GM21529 (cell line): ENCODE measurements around the gene ZNF280B.
A peak's percentile ranks its signal among the peaks of the same experiment; 100 is the strongest.
"Not testable (repeated sequence)": the region's sequence is repeated elsewhere in the genome, so short reads cannot be mapped to it uniquely, and the experiment has no call there.

Experiments used
- ATAC-seq: cut with Tn5 transposase; IDR thresholded peaks from one replicate; pipeline ENCODE4 v1.9.1; 2021; ENCODE audit not compliant: unreplicated experiment

The ZNF280B gene

DNA sequence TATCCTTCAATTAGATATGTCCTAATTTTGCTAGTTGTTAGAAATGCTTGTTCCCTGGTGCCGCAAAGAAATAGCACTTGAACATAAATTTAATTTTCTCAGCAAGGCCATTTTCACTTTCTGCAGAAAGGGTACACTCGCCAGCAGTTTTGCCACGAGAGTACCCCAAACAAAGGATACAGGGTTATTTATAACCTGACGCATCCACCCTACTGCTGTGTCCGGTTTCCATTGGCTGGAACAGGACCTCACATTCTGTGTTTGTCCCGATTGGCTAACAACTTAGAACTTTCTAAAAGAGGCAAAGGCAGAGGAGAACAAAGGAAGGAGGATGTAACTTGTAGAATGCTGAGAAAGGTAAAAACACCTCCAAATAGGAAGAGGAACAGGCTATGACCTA is 1.4 kb upstream of the ZNF280B start:
- not testable (repeated sequence) for ATAC-seq

DNA sequence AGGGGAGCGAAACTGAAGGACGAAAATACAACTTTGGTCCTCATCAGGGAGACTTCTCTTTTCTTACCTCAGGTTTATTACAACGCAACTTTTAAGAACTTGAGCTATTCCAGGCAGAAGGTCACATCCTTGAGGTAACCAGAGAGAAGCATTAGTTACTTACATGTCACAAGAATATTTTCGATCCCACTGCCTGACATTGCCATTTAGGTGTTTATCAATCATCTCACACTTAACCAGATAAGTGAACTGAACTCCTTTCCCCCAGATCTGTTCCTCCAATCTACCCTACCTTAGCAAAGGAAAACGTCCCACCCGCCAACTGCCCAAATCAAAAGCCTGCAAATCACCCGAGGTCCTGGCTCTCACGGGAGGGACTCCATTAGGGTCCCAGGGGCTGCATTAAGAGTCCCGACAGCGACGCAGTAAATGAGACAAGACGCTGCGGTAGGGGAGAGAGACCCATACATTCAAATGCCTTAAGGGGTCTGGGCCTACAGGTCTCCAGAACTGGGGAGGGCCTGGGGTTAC is 734 bp downstream of the ZNF280B start:
- ATAC-seq: peak; percentile 17

DNA sequence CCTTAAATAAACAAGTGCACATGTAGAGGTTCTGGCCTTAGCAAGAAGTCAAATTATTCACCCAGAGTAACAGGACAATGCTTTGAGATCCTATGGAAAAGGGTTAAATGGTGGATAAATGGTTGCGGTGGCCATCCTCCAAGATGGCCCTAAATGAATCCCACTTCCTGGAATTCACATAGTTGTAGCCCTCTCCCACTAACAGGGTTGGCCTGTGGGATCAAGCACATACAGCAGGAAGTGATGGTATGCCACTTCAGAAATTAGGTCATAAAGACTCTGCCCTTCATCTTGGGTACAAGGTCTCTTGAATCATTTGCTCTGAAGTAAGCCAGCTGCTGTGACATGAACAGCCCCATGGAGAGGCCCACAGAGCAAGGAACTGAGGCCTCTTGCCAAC is 1.8 kb downstream of the ZNF280B start:
- ATAC-seq: no peak

DNA sequence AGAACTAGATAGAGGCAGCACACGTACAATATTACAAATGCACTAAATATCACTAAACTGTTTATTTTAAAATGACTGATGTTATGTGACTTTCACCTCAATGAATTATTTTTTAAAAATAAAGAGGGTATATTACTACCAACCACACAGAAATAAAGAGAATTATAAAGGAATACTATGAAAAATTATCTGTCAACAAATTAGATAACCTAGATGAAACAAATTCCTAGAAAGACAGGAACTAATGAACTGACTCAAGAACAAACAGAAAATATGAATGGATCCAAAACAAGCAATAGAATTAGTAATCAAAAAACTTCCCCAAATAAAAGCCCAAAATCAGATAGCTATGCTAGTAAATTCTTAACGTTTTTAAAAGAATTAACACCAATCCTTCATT is 10.3 kb downstream of the ZNF280B start:
- ATAC-seq: no peak

DNA sequence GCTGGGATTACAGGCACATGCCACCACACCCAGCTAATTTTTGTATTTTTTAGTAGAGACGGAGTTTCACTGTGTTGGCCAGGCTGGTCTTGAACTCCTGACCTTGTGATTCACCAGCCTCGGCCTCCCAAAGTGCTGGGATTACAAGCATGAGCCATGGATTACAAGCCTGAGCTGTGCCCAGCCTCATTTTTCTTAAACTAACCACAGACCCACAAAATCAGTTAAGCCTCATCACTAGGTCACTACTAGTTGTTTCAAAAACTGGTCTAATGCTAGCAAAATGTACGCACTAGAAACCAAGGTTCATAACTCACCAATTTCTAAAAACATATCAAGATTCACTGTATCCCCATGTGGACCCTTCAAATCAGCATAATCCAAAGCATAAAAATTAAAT is 17.0 kb downstream of the ZNF280B start:
- not testable (repeated sequence) for ATAC-seq

DNA sequence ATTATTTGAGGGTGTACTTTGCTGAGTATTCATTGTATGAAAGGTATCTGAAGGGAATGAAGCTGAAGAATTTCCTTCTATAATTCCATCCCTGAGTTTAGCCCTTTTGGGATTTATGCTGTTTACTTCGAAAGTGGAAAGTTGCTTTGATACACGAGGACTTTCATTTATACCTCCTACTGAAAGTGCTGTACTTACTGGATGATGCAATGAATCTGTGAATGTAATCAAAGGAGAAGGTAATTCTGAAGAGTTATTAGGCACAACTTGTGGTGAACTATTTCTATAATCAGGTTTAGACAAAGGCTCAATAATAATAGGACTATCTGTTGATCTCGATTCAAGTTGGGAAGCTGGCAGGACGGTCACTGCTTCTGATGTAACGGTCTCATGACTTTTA is 19.8 kb downstream of the ZNF280B start:
- no peak for ATAC-seq

DNA sequence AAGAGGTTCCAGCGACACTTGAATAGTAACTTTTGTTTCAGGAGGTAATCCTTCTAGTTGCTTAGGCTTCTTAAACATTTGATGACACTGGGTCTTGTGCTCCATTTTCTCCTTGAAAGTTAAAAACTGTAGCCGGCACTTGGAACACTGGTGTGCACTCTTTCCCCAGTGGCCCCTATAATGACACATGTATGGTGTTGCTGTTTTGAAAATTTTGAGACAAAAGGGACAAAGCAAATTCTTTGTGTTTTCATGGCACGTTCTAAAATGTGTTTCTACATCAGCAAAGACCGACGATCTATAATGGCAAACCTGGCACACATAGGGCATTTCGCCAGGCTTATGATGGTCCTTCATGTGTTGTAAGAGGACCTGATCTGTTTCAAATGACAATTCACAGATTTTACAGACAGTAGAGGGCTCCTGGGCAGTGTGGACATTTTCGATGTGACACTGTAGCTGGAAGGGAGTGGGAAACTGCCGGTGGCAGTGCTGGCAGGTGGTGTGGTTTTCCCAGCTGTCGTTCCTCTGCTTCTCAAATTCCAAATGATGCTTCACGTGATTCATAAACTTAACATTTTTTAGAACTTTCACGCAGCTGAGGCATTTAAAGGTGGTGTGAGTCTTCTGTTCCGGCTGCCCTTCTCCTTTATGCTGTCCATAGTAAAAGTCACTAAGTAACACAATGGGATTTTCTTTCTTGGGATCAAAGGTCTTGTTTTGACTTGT is 20.5 kb downstream of the ZNF280B start:
- no peak for ATAC-seq

DNA sequence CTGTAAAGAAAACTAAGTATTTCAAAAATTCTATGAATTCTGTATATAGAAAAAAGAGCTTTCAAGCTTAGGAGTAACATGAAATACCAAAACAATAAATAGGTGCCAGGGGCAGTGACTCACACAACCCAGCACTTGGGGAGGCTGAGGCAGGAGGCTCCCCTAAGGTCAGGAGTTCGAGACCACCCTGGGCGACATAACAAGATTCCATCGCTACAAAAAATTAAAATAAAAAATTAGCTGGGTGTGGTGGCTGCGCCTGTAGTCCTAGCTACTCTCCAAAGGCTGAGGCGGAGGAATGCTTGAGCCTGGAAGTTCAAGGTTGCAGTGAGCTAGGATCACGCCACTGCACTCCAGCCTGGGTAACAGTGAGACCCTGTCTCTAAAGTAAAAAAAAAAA is 21.5 kb downstream of the ZNF280B start:
- ATAC-seq: no peak

DNA sequence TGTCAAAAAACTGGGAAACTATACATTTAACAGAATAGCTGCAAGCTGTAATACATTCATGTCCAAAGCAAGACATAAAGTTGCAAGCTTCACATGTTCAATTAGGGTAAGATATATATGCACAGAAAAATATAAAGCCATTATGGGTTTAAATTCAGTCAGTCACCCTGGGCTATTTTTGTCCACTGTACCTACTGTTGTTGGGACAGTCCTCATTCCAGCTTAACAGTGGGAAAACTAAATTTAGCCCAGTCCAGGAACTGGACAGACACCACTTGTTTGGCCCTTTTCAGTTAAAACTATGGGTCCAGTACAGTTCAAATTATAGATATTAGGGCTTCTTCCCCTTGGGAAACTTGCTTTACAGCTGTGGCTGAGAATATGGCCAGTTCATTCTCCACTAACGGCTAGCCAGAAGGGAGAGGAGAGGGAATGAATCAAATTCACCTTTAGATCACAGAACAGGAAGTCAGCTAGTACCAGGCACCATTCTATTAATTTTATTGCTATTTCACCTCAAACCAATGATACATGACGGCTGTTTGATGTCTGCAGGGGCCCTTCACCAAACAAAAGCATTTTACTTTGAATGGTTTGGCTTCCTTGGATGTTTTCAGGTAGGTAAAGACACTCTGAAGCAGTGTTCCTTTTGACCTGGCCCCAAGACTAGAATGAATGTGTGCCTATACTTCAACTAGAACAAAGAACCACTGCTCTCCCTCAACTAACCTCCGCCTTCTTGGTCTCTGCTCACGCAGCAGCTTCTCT is 22.2 kb downstream of the ZNF280B start:
- ATAC-seq: no peak

DNA sequence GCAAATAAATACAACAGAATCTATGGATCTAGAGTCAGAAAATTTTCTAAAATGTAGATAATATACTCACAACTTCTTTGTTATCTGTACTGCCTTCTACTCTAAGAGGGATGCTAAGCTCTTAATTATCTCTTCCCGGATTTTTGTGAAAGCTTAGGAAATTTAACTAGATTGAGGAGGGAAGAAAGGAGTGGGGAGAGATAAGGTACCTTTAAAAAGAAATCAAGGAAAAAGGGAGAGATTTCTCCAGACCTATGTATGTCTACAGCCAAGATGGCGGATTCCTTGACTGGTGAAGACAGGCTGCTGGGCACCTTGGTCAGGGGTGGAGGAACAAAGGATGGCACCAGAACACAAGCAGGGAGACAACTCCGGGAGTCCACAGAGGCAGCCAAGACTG is 23.0 kb downstream of the ZNF280B start:
- ATAC-seq: no peak

DNA sequence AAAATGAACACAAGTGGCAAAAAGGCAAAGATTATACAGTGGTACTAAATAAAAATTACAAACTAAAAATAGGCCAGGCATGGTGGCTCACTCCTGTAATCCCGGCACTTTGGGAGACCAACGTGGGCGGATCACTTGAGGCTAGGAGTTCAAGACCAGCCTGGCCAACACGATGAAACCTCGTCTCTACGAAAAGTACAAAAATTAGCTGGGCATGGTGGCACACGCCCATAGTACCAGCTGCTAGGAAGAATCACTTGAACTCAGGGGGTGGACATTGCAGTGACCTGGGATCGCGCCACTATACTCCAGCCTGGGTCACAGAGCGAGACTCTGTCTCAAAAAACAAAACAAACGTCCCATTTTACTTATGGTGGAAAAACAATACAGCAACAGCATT is 24.5 kb downstream of the ZNF280B start:
- ATAC-seq: no peak

DNA sequence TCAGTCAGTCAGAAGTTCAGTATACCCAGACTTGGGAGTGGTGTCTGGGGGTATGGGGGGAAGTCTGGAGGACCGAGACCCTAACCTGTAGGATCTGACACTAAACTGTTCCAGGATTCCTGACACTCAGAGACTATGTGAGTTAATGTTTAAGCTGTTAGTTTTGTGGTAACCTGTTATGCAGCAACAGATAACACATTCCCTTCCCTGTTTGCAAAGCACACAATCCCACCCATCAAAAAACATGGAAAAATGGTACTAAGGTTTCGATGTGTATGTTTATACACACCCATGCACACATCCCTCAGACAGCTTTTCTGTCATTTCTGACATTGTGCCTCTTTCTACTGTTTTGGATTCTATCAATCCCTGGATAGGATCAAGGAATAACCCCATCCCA is 27.6 kb downstream of the ZNF280B start:
- no peak for ATAC-seq

DNA sequence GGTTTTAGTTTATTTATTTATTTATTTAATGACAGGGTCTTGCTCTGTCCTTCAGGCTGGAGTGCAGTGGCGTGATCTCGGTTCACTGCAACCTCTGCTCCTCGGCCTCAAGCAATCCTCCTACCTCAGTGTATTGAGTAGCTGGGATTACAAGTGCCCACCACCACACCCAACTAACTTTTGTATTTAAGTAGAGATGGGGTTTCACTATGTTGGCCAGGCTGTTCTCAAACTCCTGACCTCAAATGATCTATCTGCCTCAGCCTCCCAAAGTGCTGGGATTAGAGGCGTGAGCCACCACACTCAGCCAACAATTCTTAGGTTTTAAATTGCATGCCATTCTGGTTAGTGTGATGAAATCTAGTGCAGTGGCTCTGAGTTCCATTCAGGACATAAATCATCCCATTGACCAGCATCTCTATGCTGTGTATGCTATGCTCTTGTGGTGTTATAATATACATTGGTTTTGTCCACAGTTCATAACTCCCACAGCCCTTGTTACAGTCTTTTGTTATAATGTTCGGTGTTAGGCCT is 28.5 kb downstream of the ZNF280B start:
- ATAC-seq: no peak

DNA sequence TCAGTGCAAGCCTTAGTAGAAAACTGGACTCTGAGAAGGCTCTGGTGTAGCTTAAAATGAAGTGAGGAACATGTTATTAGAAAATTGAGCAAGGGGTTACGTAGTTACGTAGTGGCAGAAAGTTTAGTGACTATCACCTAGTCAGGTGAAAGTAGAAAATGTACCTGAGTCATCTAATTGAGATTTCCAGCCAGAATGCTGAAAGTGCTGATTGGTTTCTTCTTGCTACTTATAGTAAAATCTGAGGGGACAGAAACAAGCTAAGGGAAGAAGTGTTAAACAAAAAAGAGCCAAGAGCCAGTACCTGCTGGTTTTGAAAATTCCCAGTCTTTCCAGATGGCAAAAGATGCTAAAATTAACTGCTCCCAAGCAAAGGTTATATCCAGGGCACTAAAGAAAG is 29.4 kb downstream of the ZNF280B start:
- ATAC-seq: no peak

DNA sequence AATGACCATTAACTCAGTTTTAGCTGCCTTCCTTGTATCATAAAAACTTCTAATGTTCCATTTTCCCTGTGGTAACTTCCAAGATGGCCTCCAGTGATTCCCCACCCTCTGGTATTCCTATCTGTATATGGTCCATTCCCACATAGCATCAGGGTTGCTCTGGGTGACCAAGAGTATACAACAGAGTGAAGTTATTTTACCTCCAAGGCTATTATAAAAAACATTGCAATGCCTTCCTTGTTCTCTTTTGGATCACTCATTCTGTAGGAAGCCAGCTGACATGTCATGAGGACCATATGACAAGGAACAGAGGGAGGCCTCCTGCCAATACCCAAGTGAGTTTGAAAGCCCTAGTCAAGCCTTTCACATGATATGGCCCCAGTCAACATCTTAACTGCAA is 30.1 kb downstream of the ZNF280B start:
- no peak for ATAC-seq

DNA sequence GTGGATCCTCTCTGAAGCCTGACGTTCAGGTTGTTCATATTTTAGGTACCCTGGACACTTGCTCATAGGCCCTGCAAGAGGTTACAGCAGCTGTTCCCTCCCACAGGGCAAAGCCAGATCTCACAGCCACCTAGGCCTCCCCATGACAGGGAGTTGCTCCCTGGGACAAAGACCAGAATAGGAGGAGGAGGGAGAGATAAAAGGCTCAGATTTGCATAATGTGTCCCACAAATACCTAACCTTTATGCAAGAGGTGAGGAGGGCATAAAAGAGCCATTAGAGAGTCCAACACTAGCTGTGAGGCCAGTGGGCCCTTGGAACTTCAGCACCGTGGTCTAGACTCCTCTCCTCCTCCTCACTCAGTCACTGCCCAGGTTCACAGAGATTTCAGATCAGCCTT is 33.8 kb downstream of the ZNF280B start:
- ATAC-seq: no peak

DNA sequence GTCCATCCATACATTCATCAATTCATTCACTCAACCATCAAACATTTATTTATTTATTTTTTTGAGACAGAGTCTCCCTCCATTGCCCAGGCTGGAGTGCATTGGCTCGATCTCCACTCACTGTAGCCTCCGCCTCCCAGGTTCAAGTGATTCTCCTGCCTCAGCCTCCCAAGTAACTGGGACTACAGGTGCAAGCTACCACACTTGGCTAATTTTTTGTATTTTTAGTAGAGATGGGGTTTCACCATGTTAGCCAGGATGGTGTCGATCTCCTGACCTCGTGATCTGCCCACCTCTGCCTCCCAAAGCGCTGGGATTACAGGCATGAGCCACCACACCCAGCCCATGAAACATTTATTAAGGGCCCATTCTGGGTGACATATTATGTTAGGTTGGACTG is 37.4 kb downstream of the ZNF280B start:
- ATAC-seq: not testable (repeated sequence)

DNA sequence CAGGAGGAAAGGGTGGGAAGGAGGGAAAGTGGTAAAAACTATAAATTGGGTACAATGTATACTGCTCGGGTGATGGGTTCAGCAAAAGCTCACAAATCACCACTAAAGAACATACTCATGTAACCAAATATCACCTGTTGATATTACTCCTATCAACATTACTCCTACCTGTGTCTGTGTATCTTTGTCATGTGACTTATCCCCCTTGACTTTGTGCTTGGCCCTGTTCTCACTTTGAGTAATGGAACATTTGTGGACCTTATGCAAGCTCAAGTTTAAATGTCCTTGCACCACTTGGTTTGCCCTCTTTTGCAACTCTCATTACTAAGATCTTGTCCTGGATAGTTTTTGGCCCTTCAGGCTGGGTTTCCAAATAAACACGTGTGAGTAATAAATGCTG is 39.0 kb downstream of the ZNF280B start:
- ATAC-seq: no peak

DNA sequence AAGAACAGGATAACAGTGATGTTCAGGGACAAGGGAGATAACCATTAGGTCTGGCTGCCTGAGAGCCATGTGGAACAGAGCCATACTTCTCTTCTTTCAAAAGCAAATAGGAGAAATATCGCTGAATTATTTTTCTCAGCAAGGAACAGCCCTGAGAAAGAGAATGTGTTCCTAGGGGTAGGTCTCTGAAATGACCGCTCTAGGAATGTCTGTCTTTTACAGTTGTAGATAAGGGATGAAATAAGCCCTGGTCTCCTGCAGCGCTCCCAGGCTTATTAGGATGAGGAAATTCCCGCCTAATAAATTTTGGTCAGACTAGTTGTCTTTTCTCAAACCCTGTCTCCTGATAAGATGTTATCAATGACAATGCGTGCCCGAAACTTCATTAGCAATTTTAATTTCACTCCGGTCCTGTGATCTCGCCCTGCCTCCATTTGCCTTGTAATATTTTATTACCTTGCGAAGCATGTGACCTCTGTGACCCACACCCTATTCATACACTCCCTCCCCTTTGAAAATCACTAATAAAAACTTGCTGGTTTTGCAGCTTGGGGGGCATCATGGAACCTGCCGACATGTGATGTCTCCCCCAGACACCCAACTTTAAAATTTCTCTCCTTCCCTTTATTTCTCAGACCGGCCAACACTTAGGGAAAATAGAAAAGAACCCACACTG is 39.6 kb downstream of the ZNF280B start:
- not testable (repeated sequence) for ATAC-seq

DNA sequence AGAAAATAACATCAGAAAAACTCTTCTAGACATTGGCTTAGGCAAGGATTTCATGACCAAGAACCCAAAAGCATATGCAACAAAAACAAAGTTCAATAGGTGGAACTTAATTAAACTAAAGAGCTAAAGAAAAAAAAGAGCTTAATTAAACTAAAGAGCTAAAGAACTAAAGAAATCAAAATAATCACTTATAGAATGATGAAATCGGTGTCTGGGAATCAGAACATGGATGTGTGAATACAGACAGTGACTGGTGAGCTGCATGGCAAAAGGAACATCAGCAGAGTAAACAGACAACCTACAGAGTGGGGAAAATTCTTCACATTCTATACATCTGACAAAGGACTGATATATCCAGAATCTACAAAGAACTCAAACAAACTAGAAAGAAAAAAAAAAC is 41.4 kb downstream of the ZNF280B start:
- ATAC-seq: no peak

DNA sequence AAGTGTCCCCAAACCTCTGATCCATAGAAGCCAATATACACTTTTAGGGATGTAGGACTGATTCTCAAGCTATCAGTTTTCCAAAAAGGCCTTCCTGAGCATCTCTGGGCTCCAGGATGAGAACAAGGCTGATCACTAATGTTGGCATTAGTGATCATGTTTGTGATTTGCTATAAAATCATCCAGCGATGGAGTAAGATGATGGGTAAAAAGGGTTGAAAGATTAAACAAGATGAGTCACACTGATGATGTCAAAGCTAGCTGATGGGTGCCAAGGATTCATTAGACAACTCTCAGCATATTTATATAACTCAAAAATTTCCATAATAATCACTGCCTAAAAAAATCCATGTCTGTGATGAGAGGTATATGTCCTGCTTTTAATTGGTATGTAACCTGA is 42.8 kb downstream of the ZNF280B start:
- ATAC-seq: no peak
